HG03060 (cell line): Measurements from ENCODE around the gene MCTP2.
"Not testable (repeated sequence)": the region's sequence is repeated elsewhere in the genome, so short reads cannot be mapped to it uniquely, and the experiment has no call there.

Source experiments
- ATAC-seq: cut with Tn5 transposase; IDR thresholded peaks from one replicate; pipeline ENCODE4 v1.9.1; 2021; ENCODE audit warnings: low read depth, moderate number of reproducible peaks; ENCODE audit not compliant: unreplicated experiment

Gene MCTP2

GRCh38 chr15:94493586-94493985, 262.2 kb downstream of the MCTP2 start:
- not testable (repeated sequence) for ATAC-seq

- no peak for ATAC-seq
Observed at GRCh38 chr15:94494732-94495131, 263.4 kb downstream of the MCTP2 start.

GRCh38 chr15:94503293-94503692, 271.9 kb downstream of the MCTP2 start:
- no peak for ATAC-seq

- no peak for ATAC-seq
Observed at GRCh38 chr15:94509259-94509658, 277.9 kb downstream of the MCTP2 start.

GRCh38 chr15:94522125-94522524, 290.8 kb downstream of the MCTP2 start:
- ATAC-seq, result no peak

GRCh38 chr15:94523873-94524272, 292.5 kb downstream of the MCTP2 start:
- ATAC-seq, result no peak

GRCh38 chr15:94524565-94524964, 293.2 kb downstream of the MCTP2 start:
- no peak for ATAC-seq

- no peak for ATAC-seq
Observed at GRCh38 chr15:94526071-94526689, 294.8 kb downstream of the MCTP2 start.

- ATAC-seq, result no peak
Observed at GRCh38 chr15:94532226-94532625, 300.9 kb downstream of the MCTP2 start.
